ENCODE measurements around the gene PATJ.

- TF ChIP-seq CTCF (IDR thresholded peaks at IDR 0.05) (no peak), POLR2AphosphoS5 (IDR thresholded peaks at IDR 0.05) (no peak)
Measured at GRCh38 chr1:61740751-61741700, 1.3 kb upstream of the PATJ start.
